Activated CD4-positive, alpha-beta T cell treated with anti-CD3 and anti-CD28 coated beads, Interleukin-2, amount 10 ng/mL, durations not matched to agents 24 days and 14 days (primary cell): Measurements from ENCODE around the gene LMX1B. TPM values are rescaled to one million over a fixed set of nuclear protein-coding genes. Genes with fewer than 3 reads are reported as not detected.

ENCODE experiments used
- DNase-seq: peaks from one replicate; pipeline ENCODE4 v3.0.0; 2022
- H3K27ac Mint-ChIP-seq: one replicate; pipeline ENCODE4 v1.8.0; 2022; ENCODE audit warnings: mild to moderate bottlenecking, mixed read lengths
- H3K27me3 Mint-ChIP-seq: one replicate; pipeline ENCODE4 v1.8.0; 2022; ENCODE audit warnings: mixed read lengths
- H3K36me3 Mint-ChIP-seq: one replicate; pipeline ENCODE4 v1.8.0; 2022; ENCODE audit warnings: low read depth, mild to moderate bottlenecking, mixed read lengths
- H3K4me1 Mint-ChIP-seq: one replicate; pipeline ENCODE4 v1.8.0; 2021; ENCODE audit warnings: mixed read lengths
- H3K4me3 Mint-ChIP-seq: one replicate; pipeline ENCODE4 v1.8.0; 2022; ENCODE audit warnings: mild to moderate bottlenecking, moderate library complexity, mixed read lengths
- H3K9me3 Mint-ChIP-seq: one replicate; pipeline ENCODE4 v1.8.0; 2021; ENCODE audit warnings: mixed read lengths
- intact Hi-C: fragments of 100-400 bp; cut with micrococcal nuclease; formaldehyde crosslinking; loops from one replicate; pipeline ENCODE4 v1.15.1; 2023
- total RNA-seq: library from RNA; stranded (reverse); gene quantifications from 2 replicates; pipeline ENCODE4 v1.2.3, GENCODE V29; 2022

Gene LMX1B
- total RNA-seq, 1 donor from 2014 or later, result not detected

DNA sequence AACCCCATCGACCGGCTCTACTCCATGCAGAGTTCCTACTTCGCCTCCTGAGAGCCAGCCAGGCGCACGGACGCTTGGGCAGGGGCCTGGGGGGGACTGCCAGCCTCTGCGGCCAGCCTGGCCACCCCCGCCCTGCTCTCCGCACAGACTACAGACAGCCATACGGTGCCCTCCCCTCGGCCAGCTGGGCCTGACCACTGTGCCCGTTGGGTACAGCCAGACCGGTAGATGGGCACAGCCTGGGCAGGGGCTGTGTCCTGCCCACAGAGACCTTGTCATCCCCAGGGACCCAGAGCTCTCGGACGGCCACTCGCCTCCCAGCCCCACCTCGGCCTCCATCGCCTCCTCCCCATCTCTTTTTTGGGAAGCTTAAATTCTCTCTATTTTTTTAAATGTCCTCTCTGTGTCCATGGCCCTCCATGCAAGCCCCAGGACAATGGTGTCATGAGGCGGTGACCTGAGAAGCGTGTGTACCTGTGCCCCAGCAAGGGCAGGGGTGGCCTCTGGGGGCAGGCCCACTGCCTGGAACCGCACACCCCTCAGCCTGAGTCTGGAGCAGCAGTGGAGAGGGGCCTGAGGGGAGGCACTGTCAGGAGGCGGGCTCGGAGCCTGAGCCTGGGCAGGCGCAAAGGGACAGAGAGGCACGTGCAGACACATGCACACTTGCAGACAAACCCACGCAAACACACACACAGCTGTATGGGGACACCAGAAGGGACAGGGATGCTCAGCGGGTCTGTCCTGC, 82.8 kb downstream of the LMX1B start:
- H3K27me3 Mint-ChIP-seq, result peaks cover 7% of the 10 kb centered on the region
- DNase-seq, result no peak
- H3K36me3 Mint-ChIP-seq, result no peaks in the 10 kb centered on the region
- intact Hi-C loops, result no loop called here
- H3K9me3 Mint-ChIP-seq, result no peaks in the 10 kb centered on the region
- H3K4me3 Mint-ChIP-seq, result no peak overlapping the region
- H3K27ac Mint-ChIP-seq, result no peak overlapping the region
- H3K4me1 Mint-ChIP-seq, result no peaks in the 10 kb centered on the region

DNA sequence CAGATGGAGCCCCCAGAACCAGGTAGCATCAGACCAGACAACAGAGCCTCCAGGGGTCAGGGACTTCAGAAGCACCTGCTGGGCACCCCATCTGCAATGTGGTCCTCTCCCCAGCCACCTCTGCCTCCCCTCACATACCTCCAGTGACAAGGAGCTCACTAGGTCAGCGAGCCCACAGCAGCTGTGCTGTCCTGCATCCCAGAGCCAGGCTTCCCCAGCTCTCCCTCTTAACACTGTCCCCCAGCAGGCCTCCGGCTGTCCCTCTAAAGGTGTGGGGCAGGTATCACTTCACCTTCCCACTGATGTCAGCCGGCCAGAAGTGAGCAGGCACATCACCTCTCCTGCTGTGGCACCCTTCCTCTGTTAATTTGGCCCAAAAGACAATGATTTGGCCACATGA, 83.6 kb downstream of the LMX1B start:
- no peaks in the 10 kb centered on the region for H3K36me3 Mint-ChIP-seq
- intact Hi-C loops, result no loop called here
- no peaks in the 10 kb centered on the region for H3K4me1 Mint-ChIP-seq
- H3K27ac Mint-ChIP-seq, result no peak overlapping the region
- no peak for DNase-seq
- H3K9me3 Mint-ChIP-seq, result no peaks in the 10 kb centered on the region
- no peak overlapping the region for H3K4me3 Mint-ChIP-seq
- peaks cover 7% of the 10 kb centered on the region for H3K27me3 Mint-ChIP-seq

DNA sequence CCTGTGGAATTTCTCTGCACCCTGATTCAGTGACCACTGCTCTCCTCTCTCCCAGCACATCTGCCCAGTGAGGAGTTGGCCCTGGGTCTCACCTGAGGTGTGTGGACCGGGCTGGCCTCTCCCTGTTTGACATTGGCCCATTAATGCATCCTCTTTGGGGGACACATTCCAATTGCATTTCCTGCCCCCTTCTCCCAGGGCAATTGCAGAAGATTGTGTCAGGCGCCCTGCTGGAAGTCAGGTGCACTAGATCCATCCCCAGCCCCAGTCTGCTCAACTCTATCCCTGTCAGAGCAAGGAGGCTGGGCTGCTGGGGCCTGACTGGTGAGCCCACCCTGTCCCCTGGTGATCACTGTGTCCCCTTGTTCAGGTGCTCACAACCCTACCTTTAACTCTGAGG, 84.5 kb downstream of the LMX1B start:
- Mint-ChIP-seq H3K36me3 (no peaks in the 10 kb centered on the region), H3K27ac (no peak overlapping the region)

DNA sequence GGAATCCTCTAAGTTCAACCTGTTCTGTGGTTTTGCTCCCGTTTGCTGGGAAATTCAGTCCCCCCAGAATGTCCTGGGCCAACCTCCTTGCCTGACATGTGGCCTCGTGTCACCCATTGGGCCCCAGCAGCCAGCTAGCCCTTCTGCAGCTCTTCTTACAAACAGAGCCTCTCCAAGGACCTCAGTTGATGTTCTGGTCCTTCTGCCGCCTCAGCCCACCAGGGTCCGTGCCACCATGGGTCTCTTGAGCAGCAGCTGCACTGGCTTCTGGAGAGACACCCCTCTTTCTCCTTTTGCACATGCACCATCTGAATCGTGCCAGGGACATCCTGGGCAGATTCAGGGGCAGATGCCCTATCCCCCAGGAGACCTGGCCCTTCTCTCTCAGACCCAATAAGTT, 85.0 kb downstream of the LMX1B start:
- no peak for DNase-seq
- Mint-ChIP-seq H3K27me3 (peaks cover 10% of the 10 kb centered on the region), H3K4me3 (no peak overlapping the region), H3K27ac (no peak overlapping the region), H3K9me3 (no peaks in the 10 kb centered on the region), H3K4me1 (no peaks in the 10 kb centered on the region), H3K36me3 (no peaks in the 10 kb centered on the region)
- intact Hi-C loops, result no loop called here

More for the DNA sequence above, 84.5 kb downstream of the LMX1B start:
- H3K9me3 Mint-ChIP-seq, result no peaks in the 10 kb centered on the region
- H3K27me3 Mint-ChIP-seq, result peaks cover 9% of the 10 kb centered on the region
- intact Hi-C loops, result no loop called here
- no peak overlapping the region for H3K4me3 Mint-ChIP-seq
- DNase-seq, result no peak
- no peaks in the 10 kb centered on the region for H3K4me1 Mint-ChIP-seq

GRCh38 chr9:126699401-126699881, 85.7 kb downstream of the LMX1B start:
- Mint-ChIP-seq H3K4me3 (no peak overlapping the region), H3K4me1 (peaks cover 3% of the 10 kb centered on the region), H3K36me3 (no peaks in the 10 kb centered on the region), H3K27me3 (peaks cover 13% of the 10 kb centered on the region), H3K27ac (no peak overlapping the region), H3K9me3 (no peaks in the 10 kb centered on the region)
- intact Hi-C loops, result no loop called here
- no peak for DNase-seq

GRCh38 chr9:126700296-126700695, 86.6 kb downstream of the LMX1B start:
- Mint-ChIP-seq H3K9me3 (no peaks in the 10 kb centered on the region), H3K36me3 (no peaks in the 10 kb centered on the region), H3K4me3 (no peak overlapping the region), H3K27me3 (peaks cover 18% of the 10 kb centered on the region), H3K27ac (no peak overlapping the region), H3K4me1 (peaks cover 10% of the 10 kb centered on the region)
- intact Hi-C loops, result no loop called here
- DNase-seq, result no peak

DNA sequence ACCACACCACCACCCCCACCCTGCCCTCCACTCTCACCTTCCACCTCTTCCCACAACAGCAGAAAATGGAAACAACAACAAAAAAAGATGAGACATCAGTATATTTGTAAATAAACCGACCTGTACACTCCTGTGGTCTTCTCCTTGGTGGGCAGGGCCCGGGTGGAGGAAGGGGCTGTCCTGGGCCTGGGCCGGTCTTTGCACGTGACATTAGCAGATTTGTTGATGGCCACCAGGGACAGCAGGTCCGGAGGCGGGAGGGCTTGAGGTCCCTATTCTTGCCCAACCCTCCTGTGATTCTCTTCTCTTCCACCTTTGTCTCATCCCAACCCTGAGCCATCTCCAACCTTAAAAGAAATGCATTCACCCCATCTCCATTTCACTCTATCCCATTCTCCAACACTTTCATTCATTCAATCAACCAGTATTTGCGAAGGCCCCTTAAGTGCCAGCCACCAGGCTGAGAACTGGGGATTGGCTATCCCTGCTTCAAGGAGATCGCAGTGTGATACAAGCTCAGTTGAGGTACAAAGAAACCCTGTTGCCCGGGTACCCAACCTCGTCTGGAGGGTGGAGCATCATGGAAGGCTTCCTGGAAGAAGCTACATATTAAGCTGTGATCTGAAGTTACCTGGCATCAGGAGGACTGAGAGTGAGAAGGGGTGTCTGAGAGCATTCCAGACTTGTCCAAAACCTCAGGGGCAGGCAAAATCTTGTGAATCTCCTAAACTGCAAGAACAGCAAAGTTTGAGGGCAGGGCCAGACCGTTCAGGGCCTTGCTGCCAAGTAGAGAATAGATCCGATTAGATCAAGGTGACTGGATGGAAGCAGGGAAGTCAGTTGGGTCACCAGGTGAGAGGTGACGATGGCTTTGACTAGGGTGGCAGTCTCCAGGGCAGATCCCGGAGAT, 87.4 kb downstream of the LMX1B start:
- Mint-ChIP-seq H3K27me3 (peaks cover 21% of the 10 kb centered on the region), H3K9me3 (no peaks in the 10 kb centered on the region), H3K36me3 (no peaks in the 10 kb centered on the region), H3K27ac (no peak overlapping the region), H3K4me3 (no peak overlapping the region), H3K4me1 (peaks cover 14% of the 10 kb centered on the region)
- DNase-seq, result no peak
- intact Hi-C loops, result no loop called here

DNA sequence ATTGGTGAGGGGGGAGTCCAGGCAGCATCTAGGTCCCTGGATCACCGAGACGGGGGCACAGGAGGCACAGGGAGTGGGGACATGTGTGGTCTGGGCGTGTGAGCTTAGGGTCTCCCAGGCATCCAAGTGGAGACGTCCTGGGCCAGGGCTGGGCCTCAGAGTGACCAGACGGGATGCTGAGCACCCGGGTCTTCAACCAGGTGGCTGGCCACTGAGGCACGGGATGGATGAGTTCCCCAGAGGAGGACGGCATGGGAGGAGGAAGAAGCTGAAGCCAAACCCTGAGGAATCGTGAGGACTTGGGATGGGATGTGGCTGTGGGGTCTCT, 88.0 kb downstream of the LMX1B start:
- no peaks in the 10 kb centered on the region for H3K9me3 Mint-ChIP-seq
- no peak for DNase-seq
- H3K4me3 Mint-ChIP-seq, result no peak overlapping the region
- H3K4me1 Mint-ChIP-seq, result peaks cover 17% of the 10 kb centered on the region
- H3K27ac Mint-ChIP-seq, result no peak overlapping the region
- peaks cover 21% of the 10 kb centered on the region for H3K27me3 Mint-ChIP-seq
- intact Hi-C loops, result no loop called here
- no peaks in the 10 kb centered on the region for H3K36me3 Mint-ChIP-seq

DNA sequence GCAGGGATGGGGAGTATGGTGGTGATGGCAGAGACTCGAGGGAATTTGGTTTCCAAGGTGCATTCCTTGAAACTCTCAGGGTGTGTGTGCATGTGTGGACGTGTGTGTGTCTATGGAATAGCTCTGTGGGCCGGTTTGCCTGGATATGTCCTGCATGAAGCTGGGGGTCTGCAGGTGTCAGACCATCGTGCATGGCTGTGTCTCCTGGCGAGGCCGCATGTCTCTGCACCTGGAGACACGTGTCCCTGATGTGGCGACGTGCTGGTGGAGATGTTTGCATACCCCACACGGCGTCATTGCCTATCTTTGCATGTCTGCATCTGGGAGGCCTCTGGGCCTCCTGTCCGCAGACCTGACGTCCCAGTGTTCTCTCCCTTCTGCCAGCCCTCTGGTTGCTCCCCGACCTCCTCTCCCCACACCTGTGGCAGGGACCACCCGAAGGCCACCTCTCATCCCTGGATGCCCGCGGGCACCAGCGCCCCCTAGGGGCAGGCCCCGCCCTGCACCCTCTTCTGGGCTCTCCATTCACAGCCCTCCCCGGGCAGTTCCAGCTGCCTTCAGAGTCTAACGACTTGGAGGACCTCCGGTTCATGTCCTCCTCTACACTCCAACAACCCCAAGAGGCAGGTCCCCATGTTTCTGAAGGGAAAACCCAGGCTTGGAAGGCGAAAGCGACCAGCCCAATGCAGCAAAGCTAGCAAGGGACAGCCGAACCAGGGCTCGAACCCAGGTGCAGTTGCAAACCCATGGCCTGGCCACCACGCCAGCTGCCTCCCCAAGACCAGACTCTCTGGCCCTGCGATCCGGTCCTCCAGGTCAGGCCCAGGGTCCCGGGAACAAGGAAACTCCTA, 88.6 kb downstream of the LMX1B start:
- peak; percentile 84 for DNase-seq
- Mint-ChIP-seq H3K36me3 (no peaks in the 10 kb centered on the region), H3K9me3 (no peaks in the 10 kb centered on the region), H3K27me3 (peaks cover 21% of the 10 kb centered on the region), H3K4me1 (peaks cover 17% of the 10 kb centered on the region), H3K27ac (no peak overlapping the region), H3K4me3 (no peak overlapping the region)
- intact Hi-C loops, result no loop called here

- no peaks in the 10 kb centered on the region for H3K36me3 Mint-ChIP-seq
- DNase-seq, result no peak
- no peak overlapping the region for H3K27ac Mint-ChIP-seq
- H3K4me1 Mint-ChIP-seq, result peaks cover 17% of the 10 kb centered on the region
- peaks cover 21% of the 10 kb centered on the region for H3K27me3 Mint-ChIP-seq
- H3K4me3 Mint-ChIP-seq, result no peak overlapping the region
- intact Hi-C loops, result no loop called here
- no peaks in the 10 kb centered on the region for H3K9me3 Mint-ChIP-seq
These were observed 89.5 kb downstream of the LMX1B start for GRCh38 chr9:126703002-126703865.

DNA sequence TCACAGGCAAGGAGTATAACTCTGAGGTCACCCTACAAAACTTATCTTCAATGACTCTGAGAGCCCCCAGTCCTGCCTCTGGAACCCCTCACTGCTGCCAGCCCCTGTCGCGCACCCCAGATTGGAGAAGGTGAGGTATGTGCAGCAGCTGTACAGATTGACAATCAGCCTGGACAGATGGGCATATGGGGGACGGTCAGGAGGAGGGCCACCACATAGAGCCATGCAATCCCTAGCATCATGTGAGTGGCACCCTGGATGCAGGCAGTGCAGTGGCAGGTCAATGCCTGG, 90.1 kb downstream of the LMX1B start:
- Mint-ChIP-seq H3K9me3 (no peaks in the 10 kb centered on the region), H3K4me1 (peaks cover 17% of the 10 kb centered on the region), H3K4me3 (no peak overlapping the region), H3K27me3 (peaks cover 21% of the 10 kb centered on the region), H3K27ac (no peak overlapping the region), H3K36me3 (no peaks in the 10 kb centered on the region)
- DNase-seq, result no peak
- intact Hi-C loops, result no loop called here

DNA sequence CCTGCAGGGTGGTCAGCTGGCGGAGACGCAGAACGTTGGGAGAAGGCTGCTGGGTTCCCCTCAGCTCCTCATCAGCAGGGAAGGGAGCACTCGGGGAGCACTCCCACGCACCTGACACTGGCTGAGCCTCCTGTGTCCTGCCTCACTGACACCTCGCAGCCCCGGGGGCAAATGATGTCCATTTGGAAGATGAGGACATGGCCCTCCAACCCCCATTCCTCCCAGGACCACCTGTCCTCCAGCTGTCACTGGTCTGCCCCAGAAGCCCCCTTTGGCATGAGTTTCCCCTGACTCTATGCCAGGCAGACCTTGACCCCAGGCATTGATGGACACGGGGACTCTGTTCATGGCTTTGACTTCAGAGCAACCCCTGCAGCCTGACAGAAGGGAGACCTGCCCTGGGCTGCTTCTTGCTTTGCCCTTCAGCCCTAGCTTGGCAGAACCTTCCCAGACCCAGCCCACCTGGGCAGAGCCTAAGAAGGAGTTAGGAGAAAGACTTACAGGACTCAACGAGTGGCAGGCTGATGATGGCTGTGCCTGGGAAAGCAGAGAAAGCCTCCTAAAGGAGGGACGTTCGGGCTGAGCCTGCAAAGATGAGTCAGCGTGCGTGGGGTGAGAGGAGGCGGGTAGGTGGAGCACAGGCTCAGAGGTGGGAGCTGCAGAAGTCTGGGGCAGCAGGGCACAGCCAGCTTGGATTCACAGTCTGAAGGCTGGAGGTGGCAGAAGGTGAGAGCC, 90.6 kb downstream of the LMX1B start:
- intact Hi-C loops, result no loop called here
- Mint-ChIP-seq H3K4me3 (peak overlapping the region; percentile 77), H3K27ac (peak overlapping the region; percentile 51)

More for the DNA sequence above, 90.6 kb downstream of the LMX1B start:
- DNase-seq, result peak; percentile 71
- peaks cover 17% of the 10 kb centered on the region for H3K4me1 Mint-ChIP-seq
- no peaks in the 10 kb centered on the region for H3K36me3 Mint-ChIP-seq
- peaks cover 21% of the 10 kb centered on the region for H3K27me3 Mint-ChIP-seq
- H3K9me3 Mint-ChIP-seq, result no peaks in the 10 kb centered on the region
